HEK293 (cell line): Measurements from ENCODE around the gene API5.

ENCODE experiments used
- CTCF ChIA-PET: fragments of 350-600 bp; formaldehyde crosslinking; extraction: SDS; loops from one replicate; lab custom pipeline; 2021; ENCODE audit warnings: antibody characterized with exemption; lab: Yijun Ruan, JAX
- POLR2A ChIA-PET: fragments of 300-600 bp; formaldehyde crosslinking; extraction: SDS; loops from one replicate; lab custom pipeline; 2020; ENCODE audit warnings: antibody characterized with exemption, inconsistent platforms; lab: Yijun Ruan, JAX
- H3K27ac ChIP-seq: fragments of 200-500 bp; sonication (Bioruptor generic); 2 replicates; pipeline ENCODE4 v1.5.1; 2014; ENCODE audit warnings: low read depth, low read length, control low read depth, inconsistent platforms; ENCODE audit errors: extremely low read depth
- H3K36me3 ChIP-seq, 2 experiments: fragments of 200-500 bp in 1 of 2; sonication (Bioruptor generic) in 1 of 2; 1 replicate in 1 of 2; 2 replicates in 1 of 2; pipeline ENCODE4 v1.5.1; 2014 to 2017; ENCODE audit warnings: inconsistent platforms in 2 of 2, low read length in 2 of 2; ENCODE audit not compliant: control insufficient read depth in 2 of 2, insufficient read depth in 1 of 2
- H3K4me1 ChIP-seq: fragments of 200-500 bp; sonication (Bioruptor generic); 2 replicates; pipeline ENCODE4 v1.5.1; 2014; ENCODE audit warnings: mild to moderate bottlenecking, low read length, inconsistent platforms; ENCODE audit not compliant: control insufficient read depth, insufficient read depth
- H3K4me3 ChIP-seq: 2 replicates; pipeline ENCODE4 v1.5.1; 2011; ENCODE audit warnings: low read depth, mild to moderate bottlenecking, control low read depth, low read length, moderate library complexity
- H3K9me3 ChIP-seq: fragments of 200-500 bp; sonication (Bioruptor generic); 2 replicates; pipeline ENCODE4 v1.5.1; 2014; ENCODE audit warnings: low read depth, low read length, inconsistent platforms; ENCODE audit not compliant: control insufficient read depth, insufficient read depth
- KLF1 ChIP-seq: fragments of 450-650 bp; formaldehyde crosslinking; IDR thresholded peaks from 2 replicates; pipeline ENCODE4 v1.5.1; 2016; ENCODE audit warnings: missing biosample characterization, missing genetic modification characterization
- KLF16 ChIP-seq: fragments of 450-650 bp; formaldehyde crosslinking; IDR thresholded peaks from 2 replicates; pipeline ENCODE4 v1.5.1; 2017; ENCODE audit warnings: missing biosample characterization, missing genetic modification characterization
- OSR2 ChIP-seq: fragments of 450-650 bp; formaldehyde crosslinking; IDR thresholded peaks from 2 replicates; pipeline ENCODE4 v1.5.1; 2016; ENCODE audit warnings: missing biosample characterization, missing genetic modification characterization
- SCRT1 ChIP-seq: fragments of 450-650 bp; formaldehyde crosslinking; IDR thresholded peaks from 2 replicates; pipeline ENCODE4 v1.5.1; 2016; ENCODE audit warnings: missing biosample characterization, missing genetic modification characterization, borderline replicate concordance
- SP7 ChIP-seq: fragments of 450-650 bp; formaldehyde crosslinking; IDR thresholded peaks from 2 replicates; pipeline ENCODE4 v1.5.1; 2016; ENCODE audit warnings: missing biosample characterization, missing genetic modification characterization
- TRIM28 ChIP-seq: IDR thresholded peaks from 2 replicates; pipeline ENCODE4 v1.6.1; 2011; ENCODE audit warnings: low read length, control low read depth, borderline replicate concordance
- ZBTB11 ChIP-seq: fragments of 450-650 bp; formaldehyde crosslinking; conservative IDR thresholded peaks from 2 replicates; pipeline ENCODE4 v1.5.1; 2016; ENCODE audit warnings: low read depth, missing biosample characterization, missing genetic modification characterization
- ZBTB48 ChIP-seq: fragments of 450-650 bp; formaldehyde crosslinking; IDR thresholded peaks from 2 replicates; pipeline ENCODE4 v1.5.1; 2016; ENCODE audit warnings: missing biosample characterization, missing genetic modification characterization
- ZFHX2 ChIP-seq: fragments of 450-650 bp; formaldehyde crosslinking; conservative IDR thresholded peaks from 2 replicates; pipeline ENCODE4 v1.5.1; 2016; ENCODE audit warnings: missing biosample characterization, missing genetic modification characterization
- ZFP3 ChIP-seq: fragments of 450-650 bp; formaldehyde crosslinking; IDR thresholded peaks from 2 replicates; pipeline ENCODE4 v1.5.1; 2016; ENCODE audit warnings: low read depth, missing biosample characterization, missing genetic modification characterization
- ZNF138 ChIP-seq: fragments of 450-650 bp; formaldehyde crosslinking; IDR thresholded peaks from 2 replicates; pipeline ENCODE4 v1.5.1; 2016; ENCODE audit warnings: missing biosample characterization, missing genetic modification characterization, borderline replicate concordance
- ZNF16 ChIP-seq: fragments of 450-650 bp; formaldehyde crosslinking; IDR thresholded peaks from 2 replicates; pipeline ENCODE4 v1.5.1; 2016; ENCODE audit warnings: low read depth, missing biosample characterization, missing genetic modification characterization
- ZNF169 ChIP-seq: fragments of 450-650 bp; formaldehyde crosslinking; IDR thresholded peaks from 2 replicates; pipeline ENCODE4 v1.5.1; 2016; ENCODE audit warnings: missing biosample characterization, missing genetic modification characterization
- ZNF26 ChIP-seq: fragments of 450-650 bp; formaldehyde crosslinking; IDR thresholded peaks from 2 replicates; pipeline ENCODE4 v1.5.1; 2016; ENCODE audit warnings: missing biosample characterization, missing genetic modification characterization
- ZNF341 ChIP-seq: fragments of 450-650 bp; formaldehyde crosslinking; IDR thresholded peaks from 2 replicates; pipeline ENCODE4; 2016; ENCODE audit warnings: low read depth, missing biosample characterization, missing genetic modification characterization
- ZNF350 ChIP-seq: fragments of 450-650 bp; formaldehyde crosslinking; IDR thresholded peaks from 2 replicates; pipeline ENCODE4 v1.5.0; 2017; ENCODE audit warnings: missing biosample characterization, mild to moderate bottlenecking, missing genetic modification characterization
- ZNF362 ChIP-seq: fragments of 450-650 bp; formaldehyde crosslinking; IDR thresholded peaks from 2 replicates; pipeline ENCODE4 v1.5.1; 2016; ENCODE audit warnings: missing biosample characterization, missing genetic modification characterization
- ZNF394 ChIP-seq: fragments of 450-650 bp; formaldehyde crosslinking; IDR thresholded peaks from 2 replicates; pipeline ENCODE4 v1.5.1; 2016; ENCODE audit warnings: missing biosample characterization, missing genetic modification characterization, mild to moderate bottlenecking, moderate library complexity, borderline replicate concordance
- ZNF510 ChIP-seq: fragments of 450-650 bp; formaldehyde crosslinking; IDR thresholded peaks from 2 replicates; pipeline ENCODE4 v1.5.1; 2018; ENCODE audit warnings: mild to moderate bottlenecking, missing genetic modification characterization, missing biosample characterization; ENCODE audit not compliant: insufficient replicate concordance
- ZNF548 ChIP-seq: fragments of 450-650 bp; formaldehyde crosslinking; IDR thresholded peaks from 2 replicates; pipeline ENCODE4 v1.5.1; 2016; ENCODE audit warnings: missing biosample characterization, missing genetic modification characterization
- ZNF610 ChIP-seq: fragments of 450-650 bp; formaldehyde crosslinking; IDR thresholded peaks from 2 replicates; pipeline ENCODE4 v1.5.1; 2016; ENCODE audit warnings: missing biosample characterization, missing genetic modification characterization, borderline replicate concordance
- ZNF670 ChIP-seq: fragments of 450-650 bp; formaldehyde crosslinking; IDR thresholded peaks from 2 replicates; pipeline ENCODE4 v1.5.1; 2016; ENCODE audit warnings: missing biosample characterization, missing genetic modification characterization, low read depth
- ZNF707 ChIP-seq: fragments of 450-650 bp; formaldehyde crosslinking; IDR thresholded peaks from 2 replicates; pipeline ENCODE4 v1.5.1; 2016; ENCODE audit warnings: missing biosample characterization, missing genetic modification characterization
- ZNF792 ChIP-seq: fragments of 450-650 bp; formaldehyde crosslinking; IDR thresholded peaks from 2 replicates; pipeline ENCODE4 v1.5.1; 2016; ENCODE audit warnings: missing biosample characterization, missing genetic modification characterization
- ZSCAN23 ChIP-seq: fragments of 450-650 bp; formaldehyde crosslinking; IDR thresholded peaks from 2 replicates; pipeline ENCODE4 v1.5.1; 2016; ENCODE audit warnings: missing biosample characterization, missing genetic modification characterization

Gene API5

GRCh38 chr11:43267856-43268580 is 43.8 kb upstream of the API5 start:
- ChIA-PET CTCF (interaction anchor here (0.6 kb wide), 2 partner anchors 11 to 308 kb away, joined by 4 read pairs; no protein-coding TSS in a partner anchor), POLR2A (no interaction called here)
- no peak overlapping the region for H3K27ac ChIP-seq
- TF ChIP-seq SCRT1 (tag by site-specific recombination) (no peak), ZNF138 (tag by site-specific recombination) (no peak), KLF1 (tag by site-specific recombination) (no peak), ZNF350 (no peak), ZNF169 (tag by site-specific recombination) (no peak), ZNF26 (tag by site-specific recombination) (no peak), KLF16 (tag by site-specific recombination) (no peak), ZNF707 (tag by site-specific recombination) (no peak), ZNF792 (no peak), ZBTB11 (tag by site-specific recombination) (no peak), OSR2 (tag by site-specific recombination) (no peak), TRIM28 (no peak), ZBTB48 (tag by site-specific recombination) (no peak), ZNF16 (tag by site-specific recombination) (no peak), SP7 (tag by site-specific recombination) (no peak)
- H3K4me1 ChIP-seq = no peaks in the 10 kb centered on the region
- no peaks in the 10 kb centered on the region for H3K9me3 ChIP-seq
- no peaks in the 10 kb centered on the region for H3K36me3 ChIP-seq
- H3K4me3 ChIP-seq = no peak overlapping the region

- H3K4me3 ChIP-seq = no peak overlapping the region
- no peaks in the 10 kb centered on the region for H3K9me3 ChIP-seq
- H3K4me1 ChIP-seq = no peaks in the 10 kb centered on the region
- ChIA-PET CTCF (no interaction called here), POLR2A (no interaction called here)
- no peak overlapping the region for H3K27ac ChIP-seq
- no peaks in the 10 kb centered on the region for H3K36me3 ChIP-seq
- no peak for TF ChIP-seq ZNF394 (tag by site-specific recombination)
- TF ChIP-seq ZNF670 (tag by site-specific recombination) = no peak
- TF ChIP-seq ZFHX2 = no peak
- no peak for TF ChIP-seq ZNF362 (tag by site-specific recombination)
- TF ChIP-seq ZNF548 = no peak
- TF ChIP-seq ZNF16 (tag by site-specific recombination) = no peak
- no peak for TF ChIP-seq ZNF341 (tag by site-specific recombination)
- no peak for TF ChIP-seq ZNF510 (tag by site-specific recombination)
- TF ChIP-seq ZFP3 = no peak
- no peak for TF ChIP-seq ZSCAN23 (tag by site-specific recombination)
- no peak for TF ChIP-seq ZNF610 (tag by site-specific recombination)
Observed at GRCh38 chr11:43268786-43269185, 43.0 kb upstream of the API5 start.
